ENCODE measurements around the gene NSA2. TPM values are rescaled to one million over a fixed set of nuclear protein-coding genes. Genes with fewer than 3 reads are reported as not detected.
A peak's percentile ranks its signal among the peaks of the same experiment; 100 is the strongest.

NSA2 gene
- total RNA-seq, 1 experiment from 2014 or later: 108 TPM

DNA sequence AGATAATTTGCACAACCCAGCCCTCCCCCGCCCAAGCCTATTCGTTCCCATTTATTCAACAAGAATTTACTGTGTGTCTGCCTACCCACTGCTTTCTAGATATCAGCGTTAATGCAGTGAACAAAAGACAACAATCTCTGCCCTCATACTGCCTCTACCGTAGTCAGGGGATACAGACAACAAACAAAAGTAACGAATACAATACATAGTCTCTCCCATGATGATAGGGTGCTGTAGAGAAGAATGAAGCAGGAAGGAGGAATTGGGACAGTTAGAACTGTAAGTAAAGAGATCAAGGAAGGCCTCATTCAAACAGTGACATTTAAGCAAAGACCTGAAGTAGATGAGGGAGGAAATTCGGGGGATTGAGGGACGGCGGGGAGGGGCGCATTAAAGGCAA lies 1.8 kb upstream of the NSA2 start:
- no peak overlapping the region for H2AFZ ChIP-seq (ENCODE audit: low read depth, low read length, poor library complexity, severe bottlenecking)
- peak overlapping the region; percentile 81; the same call in 1 of the 2 replicates for H3K4me2 ChIP-seq (ENCODE audit: low read length)
- ATAC-seq (no peak), DNase-seq (ENCODE audit: low read depth, low spot score) (no peak)
- H3K27me3 ChIP-seq (ENCODE audit: insufficient read depth, low read length): no peaks in the 10 kb centered on the region
- H3K36me3 ChIP-seq (ENCODE audit: control insufficient read depth in 1 of 2, insufficient read depth in 2 of 2, low read length in 2 of 2): peaks cover 11% of the 10 kb centered on the region in 2 experiments; a peak in 3 of 4 replicates
- no peak overlapping the region for H3K27ac ChIP-seq (ENCODE audit: low read depth, low read length)
- no peaks in the 10 kb centered on the region for H3K9me2 ChIP-seq (ENCODE audit: insufficient read depth)
- ChIA-PET RAD21 (ENCODE audit: low non-redundant PET in 1 of 2, low total read pairs in 2 of 2, uncharacterized antibody in 2 of 2, unreplicated experiment in 2 of 2) (no interaction called here), POLR2A (no interaction called here), CTCF (no interaction called here)
- H4K20me1 ChIP-seq (ENCODE audit: insufficient read depth): no peaks in the 10 kb centered on the region
- H3K4me3 ChIP-seq (replicated peaks in 1 of 2; ENCODE audit: low read depth in 1 of 2, low read length in 2 of 2): no peak overlapping the region
- no TSS peak for BruUV-seq (replicated peaks)
- peaks cover 24 to 49% of the 10 kb centered on the region in 2 experiments; a peak in 3 of 4 replicates for H3K4me1 ChIP-seq (ENCODE audit: control insufficient read depth in 1 of 2, insufficient read depth in 2 of 2, low read length in 2 of 2)
- TF ChIP-seq ZNF274 (IDR thresholded peaks at IDR 0.05; ENCODE audit: low read depth, low read length) (no peak), CBX3 (IDR thresholded peaks at IDR 0.05; ENCODE audit: low read depth) (no peak), POLR2AphosphoS5 (IDR thresholded peaks at IDR 0.05; ENCODE audit: low read depth, low read length) (no peak), SP1 (IDR thresholded peaks at IDR 0.05; ENCODE audit: low read depth) (no peak), TCF7L2 (IDR thresholded peaks at IDR 0.05; ENCODE audit: borderline replicate concordance, extremely low read depth, insufficient read depth, insufficient read length) (no peak), CEBPB (IDR thresholded peaks at IDR 0.05; ENCODE audit: low read depth) (no peak), FOSL1 (IDR thresholded peaks at IDR 0.05; ENCODE audit: low read depth) (no peak), JUND (IDR thresholded peaks at IDR 0.05) (no peak), EZH2 (IDR thresholded peaks at IDR 0.05) (no peak), POLR2A (IDR thresholded peaks at IDR 0.05; ENCODE audit: borderline replicate concordance, extremely low read depth, insufficient read depth, insufficient read length) (no peak), ELF1 (IDR thresholded peaks at IDR 0.05; ENCODE audit: borderline replicate concordance, low read depth) (no peak)
- TF ChIP-seq, protein P1, sequence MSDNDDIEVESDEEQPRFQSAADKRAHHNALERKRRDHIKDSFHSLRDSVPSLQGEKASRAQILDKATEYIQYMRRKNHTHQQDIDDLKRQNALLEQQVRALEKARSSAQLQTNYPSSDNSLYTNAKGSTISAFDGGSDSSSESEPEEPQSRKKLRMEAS (IDR thresholded peaks at IDR 0.05): no peak
- TF ChIP-seq, protein P2, sequence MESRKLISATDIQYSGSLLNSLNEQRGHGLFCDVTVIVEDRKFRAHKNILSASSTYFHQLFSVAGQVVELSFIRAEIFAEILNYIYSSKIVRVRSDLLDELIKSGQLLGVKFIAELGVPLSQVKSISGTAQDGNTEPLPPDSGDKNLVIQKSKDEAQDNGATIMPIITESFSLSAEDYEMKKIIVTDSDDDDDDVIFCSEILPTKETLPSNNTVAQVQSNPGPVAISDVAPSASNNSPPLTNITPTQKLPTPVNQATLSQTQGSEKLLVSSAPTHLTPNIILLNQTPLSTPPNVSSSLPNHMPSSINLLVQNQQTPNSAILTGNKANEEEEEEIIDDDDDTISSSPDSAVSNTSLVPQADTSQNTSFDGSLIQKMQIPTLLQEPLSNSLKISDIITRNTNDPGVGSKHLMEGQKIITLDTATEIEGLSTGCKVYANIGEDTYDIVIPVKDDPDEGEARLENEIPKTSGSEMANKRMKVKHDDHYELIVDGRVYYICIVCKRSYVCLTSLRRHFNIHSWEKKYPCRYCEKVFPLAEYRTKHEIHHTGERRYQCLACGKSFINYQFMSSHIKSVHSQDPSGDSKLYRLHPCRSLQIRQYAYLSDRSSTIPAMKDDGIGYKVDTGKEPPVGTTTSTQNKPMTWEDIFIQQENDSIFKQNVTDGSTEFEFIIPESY (IDR thresholded peaks at IDR 0.05; ENCODE audit: extremely low read depth, insufficient replicate concordance, low read length): no peak
- TF ChIP-seq, protein P3, sequence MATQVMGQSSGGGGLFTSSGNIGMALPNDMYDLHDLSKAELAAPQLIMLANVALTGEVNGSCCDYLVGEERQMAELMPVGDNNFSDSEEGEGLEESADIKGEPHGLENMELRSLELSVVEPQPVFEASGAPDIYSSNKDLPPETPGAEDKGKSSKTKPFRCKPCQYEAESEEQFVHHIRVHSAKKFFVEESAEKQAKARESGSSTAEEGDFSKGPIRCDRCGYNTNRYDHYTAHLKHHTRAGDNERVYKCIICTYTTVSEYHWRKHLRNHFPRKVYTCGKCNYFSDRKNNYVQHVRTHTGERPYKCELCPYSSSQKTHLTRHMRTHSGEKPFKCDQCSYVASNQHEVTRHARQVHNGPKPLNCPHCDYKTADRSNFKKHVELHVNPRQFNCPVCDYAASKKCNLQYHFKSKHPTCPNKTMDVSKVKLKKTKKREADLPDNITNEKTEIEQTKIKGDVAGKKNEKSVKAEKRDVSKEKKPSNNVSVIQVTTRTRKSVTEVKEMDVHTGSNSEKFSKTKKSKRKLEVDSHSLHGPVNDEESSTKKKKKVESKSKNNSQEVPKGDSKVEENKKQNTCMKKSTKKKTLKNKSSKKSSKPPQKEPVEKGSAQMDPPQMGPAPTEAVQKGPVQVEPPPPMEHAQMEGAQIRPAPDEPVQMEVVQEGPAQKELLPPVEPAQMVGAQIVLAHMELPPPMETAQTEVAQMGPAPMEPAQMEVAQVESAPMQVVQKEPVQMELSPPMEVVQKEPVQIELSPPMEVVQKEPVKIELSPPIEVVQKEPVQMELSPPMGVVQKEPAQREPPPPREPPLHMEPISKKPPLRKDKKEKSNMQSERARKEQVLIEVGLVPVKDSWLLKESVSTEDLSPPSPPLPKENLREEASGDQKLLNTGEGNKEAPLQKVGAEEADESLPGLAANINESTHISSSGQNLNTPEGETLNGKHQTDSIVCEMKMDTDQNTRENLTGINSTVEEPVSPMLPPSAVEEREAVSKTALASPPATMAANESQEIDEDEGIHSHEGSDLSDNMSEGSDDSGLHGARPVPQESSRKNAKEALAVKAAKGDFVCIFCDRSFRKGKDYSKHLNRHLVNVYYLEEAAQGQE (IDR thresholded peaks at IDR 0.05; ENCODE audit: low read depth): no peak
- TF ChIP-seq, protein P4, sequence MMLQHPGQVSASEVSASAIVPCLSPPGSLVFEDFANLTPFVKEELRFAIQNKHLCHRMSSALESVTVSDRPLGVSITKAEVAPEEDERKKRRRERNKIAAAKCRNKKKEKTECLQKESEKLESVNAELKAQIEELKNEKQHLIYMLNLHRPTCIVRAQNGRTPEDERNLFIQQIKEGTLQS (IDR thresholded peaks at IDR 0.05): no peak
- TF ChIP-seq, protein P5, sequence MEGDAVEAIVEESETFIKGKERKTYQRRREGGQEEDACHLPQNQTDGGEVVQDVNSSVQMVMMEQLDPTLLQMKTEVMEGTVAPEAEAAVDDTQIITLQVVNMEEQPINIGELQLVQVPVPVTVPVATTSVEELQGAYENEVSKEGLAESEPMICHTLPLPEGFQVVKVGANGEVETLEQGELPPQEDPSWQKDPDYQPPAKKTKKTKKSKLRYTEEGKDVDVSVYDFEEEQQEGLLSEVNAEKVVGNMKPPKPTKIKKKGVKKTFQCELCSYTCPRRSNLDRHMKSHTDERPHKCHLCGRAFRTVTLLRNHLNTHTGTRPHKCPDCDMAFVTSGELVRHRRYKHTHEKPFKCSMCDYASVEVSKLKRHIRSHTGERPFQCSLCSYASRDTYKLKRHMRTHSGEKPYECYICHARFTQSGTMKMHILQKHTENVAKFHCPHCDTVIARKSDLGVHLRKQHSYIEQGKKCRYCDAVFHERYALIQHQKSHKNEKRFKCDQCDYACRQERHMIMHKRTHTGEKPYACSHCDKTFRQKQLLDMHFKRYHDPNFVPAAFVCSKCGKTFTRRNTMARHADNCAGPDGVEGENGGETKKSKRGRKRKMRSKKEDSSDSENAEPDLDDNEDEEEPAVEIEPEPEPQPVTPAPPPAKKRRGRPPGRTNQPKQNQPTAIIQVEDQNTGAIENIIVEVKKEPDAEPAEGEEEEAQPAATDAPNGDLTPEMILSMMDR (IDR thresholded peaks at IDR 0.05 in 2 of 3, conservative IDR thresholded peaks at IDR 0.05 in 1 of 3; ENCODE audit: borderline replicate concordance in 1 of 3, insufficient read depth in 1 of 3, low read depth in 2 of 3, low read length in 2 of 3): no peak
- H3K9ac ChIP-seq (ENCODE audit: low read length): no peak overlapping the region
- H3K9me3 ChIP-seq (ENCODE audit: control insufficient read depth in 1 of 2, insufficient read depth in 1 of 2, low read depth in 1 of 2, low read length in 2 of 2): no peaks in the 10 kb centered on the region
- intact Hi-C loops (cut with micrococcal nuclease): no loop called here
- H3K79me2 ChIP-seq (ENCODE audit: insufficient read depth, low read length): peaks cover 85% of the 10 kb centered on the region

Data from HCT116 (cell line).